HPDE6-E6E7 (cell line): ENCODE measurements around the gene REG1B.
"Not testable (repeated sequence)": the region's sequence is repeated elsewhere in the genome, so short reads cannot be mapped to it uniquely, and the experiment has no call there.

ENCODE experiments used
- DNase-seq: peaks from one replicate; pipeline ENCODE4 v3.0.0; 2011; ENCODE audit warnings: missing footprints; ENCODE audit errors: extremely low spot score

The REG1B gene

GRCh38 chr2:79084495-79085135, 3.2 kb downstream of the REG1B start:
- no peak for DNase-seq

- DNase-seq: no peak
Observed at GRCh38 chr2:79083597-79084251, 4.1 kb downstream of the REG1B start.

DNA sequence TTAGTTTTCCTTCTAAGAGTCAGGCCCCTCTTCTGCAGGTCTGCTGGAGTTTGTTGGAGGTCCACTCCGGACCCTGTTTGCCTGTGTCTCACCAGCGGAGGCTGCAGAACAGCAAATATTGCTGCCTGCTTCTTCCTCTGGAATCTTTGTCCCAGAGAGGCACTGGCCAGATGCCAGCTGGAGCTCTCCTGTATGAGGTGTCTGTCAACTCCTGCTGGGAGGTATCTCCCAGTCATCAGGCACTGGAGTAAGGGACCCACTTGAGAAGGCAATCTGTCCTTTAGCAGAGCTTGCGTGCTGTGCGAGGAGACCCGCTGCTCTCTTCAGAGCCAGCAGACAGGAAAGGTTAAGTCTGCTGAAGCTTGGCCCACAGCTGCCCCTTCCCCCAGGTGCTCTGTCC, 4.8 kb downstream of the REG1B start:
- DNase-seq: no peak

GRCh38 chr2:79071078-79071477, 16.7 kb downstream of the REG1B start:
- no peak for DNase-seq

GRCh38 chr2:79065201-79065600, 22.6 kb downstream of the REG1B start:
- DNase-seq: no peak

DNA sequence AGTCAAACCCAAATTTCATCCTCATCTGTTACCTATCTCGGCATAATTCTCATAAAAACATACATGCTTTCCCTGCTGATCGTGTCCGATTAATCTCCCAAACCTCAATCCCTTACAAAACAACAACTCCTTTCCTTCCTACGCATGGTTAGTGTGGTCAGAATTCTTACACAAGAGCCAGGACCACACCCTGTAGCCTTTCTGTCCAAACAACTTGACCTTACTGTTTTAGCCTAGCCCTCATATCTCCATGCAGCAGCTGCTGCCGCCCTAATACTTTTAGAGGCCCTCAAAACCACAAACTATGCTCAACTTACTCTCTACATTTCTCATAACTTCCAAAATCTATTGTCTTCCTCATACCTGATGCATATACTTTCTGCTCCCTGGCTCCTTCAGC, 33.0 kb downstream of the REG1B start:
- not testable (repeated sequence) for DNase-seq

GRCh38 chr2:79053486-79053885, 34.3 kb downstream of the REG1B start:
- not testable (repeated sequence) for DNase-seq

DNA sequence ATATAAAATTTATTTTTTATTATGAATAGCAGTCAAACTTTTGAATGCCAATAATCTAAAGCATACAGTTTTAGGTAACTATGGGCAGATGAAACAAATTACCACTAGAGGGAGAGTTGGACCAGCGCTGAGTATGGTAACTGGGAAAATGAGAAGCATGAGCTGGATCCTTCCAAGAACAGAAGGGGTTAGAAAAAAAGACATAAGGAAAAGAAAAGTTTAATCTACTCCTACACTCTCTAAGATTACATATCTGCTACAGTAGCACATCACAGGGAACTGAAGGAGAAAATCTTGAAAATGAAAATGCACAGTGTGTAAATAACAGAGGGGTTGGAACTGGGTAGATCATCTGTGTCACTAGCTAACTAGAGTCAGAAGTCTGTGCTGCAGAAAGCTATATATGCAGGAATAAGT, 46.8 kb downstream of the REG1B start:
- DNase-seq: no peak

DNA sequence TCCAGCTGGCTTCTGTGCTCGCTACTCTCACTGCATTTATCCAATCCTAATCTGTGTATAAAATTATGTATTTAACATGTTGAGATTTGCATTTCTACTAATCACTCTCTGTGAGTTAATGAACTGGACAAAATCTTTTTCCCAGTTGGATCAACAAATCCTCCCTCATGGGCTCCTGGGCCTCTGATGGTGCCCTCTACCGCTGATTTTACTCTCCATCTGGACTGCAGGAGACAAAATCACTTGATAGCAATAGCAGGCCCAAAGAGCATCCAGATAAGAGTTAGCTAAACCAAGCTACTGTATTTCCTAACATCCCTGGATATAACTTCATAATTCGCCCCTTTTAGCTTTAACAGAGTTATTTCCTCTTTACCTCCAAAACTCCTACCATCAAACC, 47.8 kb downstream of the REG1B start:
- DNase-seq: no peak
